Right renal cortex interstitium (tissue), 3 donors: ENCODE results near the gene GTF2A2. TPM values are rescaled to one million over a fixed set of nuclear protein-coding genes. Genes with fewer than 3 reads are reported as not detected.
"Not testable (repeated sequence)": the region's sequence is repeated elsewhere in the genome, so short reads cannot be mapped to it uniquely, and the experiment has no call there.

Source experiments
- DNase-seq, 3 donors: peaks; one replicate each; pipeline ENCODE4 v3.0.0-alpha.2; 2013; ENCODE audit warnings: low read depth in 3 of 3, low spot score in 2 of 3
- polyA plus RNA-seq, 3 donors: library from polyadenylated mRNA; unstranded; fragments of 120-200 nt; gene quantifications; one replicate each; pipeline ENCODE4 v1.2.1, GENCODE V29; 2013; ENCODE audit not compliant: insufficient read length in 3 of 3

The GTF2A2 gene
- polyA plus RNA-seq, 3 donors: 136 to 150 (median 144) TPM

GRCh38 chr15:59676565-59676964 is 19.2 kb upstream of the GTF2A2 start:
- DNase-seq: no peak

- no peak for DNase-seq
Observed at GRCh38 chr15:59674361-59674877, 17.1 kb upstream of the GTF2A2 start.

GRCh38 chr15:59668556-59668955 is 11.2 kb upstream of the GTF2A2 start:
- no peak for DNase-seq

GRCh38 chr15:59662260-59662659 is 4.9 kb upstream of the GTF2A2 start:
- no peak for DNase-seq

- DNase-seq: no peak
Observed at GRCh38 chr15:59659366-59659765, 2.1 kb upstream of the GTF2A2 start.

- no peak for DNase-seq
Observed at GRCh38 chr15:59657635-59658125, 365 bp upstream of the GTF2A2 start.

- no peak for DNase-seq
Observed at GRCh38 chr15:59654046-59654445, 3.3 kb downstream of the GTF2A2 start.

- no peak for DNase-seq
Observed at GRCh38 chr15:59649603-59650002, 7.7 kb downstream of the GTF2A2 start.

GRCh38 chr15:59647085-59647484 is 10.2 kb downstream of the GTF2A2 start:
- DNase-seq: no peak

- DNase-seq: no peak
Observed at GRCh38 chr15:59646277-59646676, 11.0 kb downstream of the GTF2A2 start.

- not testable (repeated sequence) for DNase-seq
Observed at GRCh38 chr15:59645812-59646211, 11.5 kb downstream of the GTF2A2 start.

- DNase-seq: no peak
Observed at GRCh38 chr15:59644756-59645155, 12.6 kb downstream of the GTF2A2 start.

GRCh38 chr15:59642351-59642750 is 15.0 kb downstream of the GTF2A2 start:
- no peak for DNase-seq

- not testable (repeated sequence) for DNase-seq
Observed at GRCh38 chr15:59637507-59637906, 19.8 kb downstream of the GTF2A2 start.

- no peak for DNase-seq
Observed at GRCh38 chr15:59636184-59636583, 21.1 kb downstream of the GTF2A2 start.

- DNase-seq: no peak
Observed at GRCh38 chr15:59632714-59633113, 24.6 kb downstream of the GTF2A2 start.

- no peak for DNase-seq
Observed at GRCh38 chr15:59622289-59622688, 35.0 kb downstream of the GTF2A2 start.

- DNase-seq: no peak
Observed at GRCh38 chr15:59618406-59618805, 38.9 kb downstream of the GTF2A2 start.

GRCh38 chr15:59616379-59616778 is 40.9 kb downstream of the GTF2A2 start:
- peak in 1 of 3 donors; percentile 38 for DNase-seq

GRCh38 chr15:59615661-59616060 is 41.7 kb downstream of the GTF2A2 start:
- no peak for DNase-seq

- DNase-seq: no peak
Observed at GRCh38 chr15:59614153-59614552, 43.2 kb downstream of the GTF2A2 start.

GRCh38 chr15:59611276-59612260 is 45.7 kb downstream of the GTF2A2 start, which contains the start of gene GCNT3:
Gene GCNT3, plus strand, starts transcription at chr15:59611783. Its CDS starts 6,456 bp downstream, at chr15:59618239.
- DNase-seq: peak in 1 of 3 donors; percentile 20
